GM18517 (cell line): ENCODE results near the gene NME5.
"Not testable (repeated sequence)": the region's sequence is repeated elsewhere in the genome, so short reads cannot be mapped to it uniquely, and the experiment has no call there.

Experiments
- ATAC-seq: cut with Tn5 transposase; IDR thresholded peaks from one replicate; pipeline ENCODE4 v1.9.1; 2021; ENCODE audit warnings: mild to moderate bottlenecking, moderate library complexity; ENCODE audit not compliant: unreplicated experiment

NME5 gene

GRCh38 chr5:138083702-138084101 lies 55.5 kb downstream of the NME5 start, which contains the start of gene WNT8A:
Gene WNT8A, plus strand, starts transcription at chr5:138084033. Its CDS starts 95 bp downstream, at chr5:138084128.
- ATAC-seq, result no peak

GRCh38 chr5:138082033-138082432 lies 57.2 kb downstream of the NME5 start:
- ATAC-seq, result no peak

- ATAC-seq, result no peak
Measured at GRCh38 chr5:138078006-138078643, 61.1 kb downstream of the NME5 start.

GRCh38 chr5:138077064-138077696 lies 62.0 kb downstream of the NME5 start:
- ATAC-seq, result no peak

GRCh38 chr5:138070026-138070425 lies 69.2 kb downstream of the NME5 start:
- ATAC-seq, result not testable (repeated sequence)

GRCh38 chr5:138068742-138069600 lies 70.3 kb downstream of the NME5 start:
- ATAC-seq, result no peak

GRCh38 chr5:138067945-138068344 lies 71.3 kb downstream of the NME5 start:
- no peak for ATAC-seq
